Liver (tissue), 9 donors: ENCODE measurements around the gene SIGLEC7. TPM values are rescaled to one million over a fixed set of nuclear protein-coding genes. Genes with fewer than 3 reads are reported as not detected.

ENCODE experiments used
- DNase-seq: peaks from one replicate; pipeline ENCODE4 v3.0.0-alpha.2; 2017; ENCODE audit warnings: low spot score
- H3K27ac ChIP-seq, 2 donors: one replicate each; pipeline ENCODE4 v1.7.0; 2013; ENCODE audit warnings: inconsistent platforms in 2 of 2, low read length in 2 of 2, control low read depth in 1 of 2, low read depth in 1 of 2, mild to moderate bottlenecking in 1 of 2
- H3K27me3 ChIP-seq, 4 donors: one replicate each; pipeline versions ENCODE4 v1.6.1 to v1.7.0; 2013; ENCODE audit warnings: low read length in 3 of 4, inconsistent platforms in 1 of 4, mild to moderate bottlenecking in 1 of 4, moderate library complexity in 1 of 4; ENCODE audit not compliant: control insufficient read depth in 4 of 4, insufficient read depth in 4 of 4
- H3K36me3 ChIP-seq, 4 donors: one replicate each; pipeline versions ENCODE4 v1.6.1 to v1.7.0; 2013; ENCODE audit warnings: low read length in 3 of 4, mild to moderate bottlenecking in 3 of 4, low read depth in 1 of 4, moderate library complexity in 1 of 4; ENCODE audit not compliant: control insufficient read depth in 4 of 4, insufficient read depth in 3 of 4
- H3K4me1 ChIP-seq, 4 donors: one replicate each; pipeline versions ENCODE4 v1.6.1 to v1.7.0; 2013; ENCODE audit warnings: low read length in 3 of 4, mild to moderate bottlenecking in 3 of 4, moderate library complexity in 1 of 4; ENCODE audit not compliant: control insufficient read depth in 4 of 4, insufficient read depth in 4 of 4
- H3K4me3 ChIP-seq, 3 donors: one replicate each; pipeline versions ENCODE4 v1.6.1 to v1.7.0; 2013; ENCODE audit warnings: low read length in 3 of 3, control low read depth in 1 of 3, low read depth in 1 of 3, mild to moderate bottlenecking in 1 of 3
- H3K9ac ChIP-seq, 2 donors: one replicate each; pipeline ENCODE4 v1.7.0; 2013; ENCODE audit warnings: low read length in 2 of 2, mild to moderate bottlenecking in 2 of 2, moderate library complexity in 2 of 2, control low read depth in 1 of 2, low read depth in 1 of 2
- H3K9me3 ChIP-seq, 4 donors: one replicate each; pipeline versions ENCODE4 v1.6.1 to v1.7.0; 2013; ENCODE audit warnings: low read length in 3 of 4; ENCODE audit not compliant: control insufficient read depth in 4 of 4
- CTCF ChIP-seq: fragments of 150-350 bp; IDR thresholded peaks from 2 replicates; pipeline ENCODE4 v1.5.1; 2017; ENCODE audit warnings: improper control_type of control experiment, low read depth, low read length; ENCODE audit not compliant: missing input control
- FOXA2 ChIP-seq: IDR thresholded peaks from 2 replicates; pipeline ENCODE4 v1.6.1; 2016; ENCODE audit warnings: antibody characterized with exemption
- JUND ChIP-seq, 2 donors: IDR thresholded peaks; 2 replicates each; pipeline ENCODE4 v1.6.1; 2016; ENCODE audit warnings: antibody characterized with exemption in 2 of 2
- RAD21 ChIP-seq, 2 donors: IDR thresholded peaks; 2 replicates each; pipeline ENCODE4 v1.6.1; 2016; ENCODE audit warnings: antibody characterized with exemption in 2 of 2, mild to moderate bottlenecking in 2 of 2
- RXRA ChIP-seq, 2 donors: IDR thresholded peaks; 2 replicates each; pipeline ENCODE4 v1.6.1; 2017 to 2018; ENCODE audit warnings: antibody characterized with exemption in 2 of 2, mild to moderate bottlenecking in 1 of 2
- TAF1 ChIP-seq: conservative IDR thresholded peaks from 2 replicates; pipeline ENCODE4 v1.6.1; 2016; ENCODE audit warnings: antibody characterized with exemption, mild to moderate bottlenecking
- WGBS: extraction: QIAGEN DNeasy Blood & Tissue Kit; methylation state at CpG from one replicate; pipeline ENCODE4 v1.1.7; 2013; 5-methylcytosine and 5-hydroxymethylcytosine counted together
- polyA plus RNA-seq, 2 donors: library from polyadenylated mRNA; stranded (reverse) in 1 of 2; unstranded in 1 of 2; fragments of 200-250 nt in 1 of 2; fragments of >200 nt in 1 of 2; fragmentation: Nextera tagmentation in 1 of 2; extraction: Ambion mirVana in 1 of 2; gene quantifications; one replicate each; pipeline versions ENCODE4 v1.2.1 to v1.2.3, GENCODE V29; 2013 to 2015
- total RNA-seq, 2 donors: library from RNA; depleted of rRNA; stranded (reverse); fragments of >200 nt; gene quantifications; one replicate each; pipeline ENCODE4 v1.2.3, GENCODE V29; 2014
- donor health status: healthy.
- donor health status: healthy.
- donor health status: healthy.
- donor health status: healthy.
- donor health status: healthy.

SIGLEC7 gene
- total and polyA plus RNA-seq, 4 donors: 2.7 to 4.8 (median 3.9) TPM

DNA sequence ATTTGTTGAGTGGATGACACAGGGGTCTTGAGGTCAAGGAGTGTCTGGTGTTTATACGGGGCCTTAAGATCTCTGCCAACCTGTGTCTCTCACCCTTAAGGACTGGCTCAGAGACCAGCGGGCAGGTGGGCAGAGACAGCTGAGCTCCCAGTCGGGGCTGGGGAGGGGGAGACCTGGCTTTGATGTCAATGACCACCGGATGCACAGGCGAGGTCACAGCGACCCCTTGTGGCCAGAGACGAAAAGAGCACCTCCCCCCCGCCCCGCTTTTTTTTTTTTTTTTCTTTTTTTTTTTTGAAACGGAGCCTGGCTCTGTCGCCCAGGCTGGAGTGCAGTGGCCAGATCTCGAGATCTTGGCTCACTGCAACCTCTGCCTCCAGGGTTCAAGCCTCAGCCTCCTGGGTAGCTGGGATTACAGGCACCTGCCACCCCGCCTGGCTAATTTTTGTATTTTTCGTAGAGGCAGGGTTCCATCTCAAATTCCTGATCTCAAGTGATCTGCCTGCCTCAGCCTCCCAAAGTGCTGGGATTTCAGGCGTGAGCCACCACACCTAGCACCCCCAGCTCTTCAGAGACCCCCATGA lies 47.3 kb upstream of the SIGLEC7 start:
- H3K9me3 ChIP-seq: no peaks in the 10 kb centered on the region
- no peaks in the 10 kb centered on the region for H3K27me3 ChIP-seq
- no peak overlapping the region for H3K9ac ChIP-seq
- TF ChIP-seq RAD21 (IDR thresholded peaks at IDR 0.05): peak; percentile 23 to 48
- TF ChIP-seq TAF1: no peak
- TF ChIP-seq CTCF: peak; percentile 49
- no peaks in the 10 kb centered on the region for H3K4me1 ChIP-seq
- no peak overlapping the region for H3K27ac ChIP-seq
- H3K36me3 ChIP-seq: peaks cover 0 to 5% (median 0%) of the 10 kb centered on the region in 4 donors
- no peak for DNase-seq
- WGBS: 37% methylated on average over 15 of the region's 15 CpGs
- H3K4me3 ChIP-seq: no peak overlapping the region

- Histone ChIP-seq H3K27me3 (no peaks in the 10 kb centered on the region), H3K9ac (no peak overlapping the region), H3K4me3 (no peak overlapping the region), H3K27ac (no peak overlapping the region), H3K9me3 (no peaks in the 10 kb centered on the region), H3K4me1 (peaks cover 0 to 3% (median 0%) of the 10 kb centered on the region in 4 donors), H3K36me3 (peaks cover 0 to 8% (median 0%) of the 10 kb centered on the region in 4 donors)
- 91% methylated on average over 6 of the region's 6 CpGs for WGBS
- TF ChIP-seq RXRA (IDR thresholded peaks at IDR 0.05) (no peak), CTCF (no peak), FOXA2 (no peak), RAD21 (IDR thresholded peaks at IDR 0.05) (no peak)
- DNase-seq: no peak
These were observed 45.5 kb upstream of the SIGLEC7 start for GRCh38 chr19:51096473-51097165.

- DNase-seq: peak; percentile 78
- no peaks in the 10 kb centered on the region for H3K9me3 ChIP-seq
- H3K27ac ChIP-seq: no peak overlapping the region
- TF ChIP-seq JUND (IDR thresholded peaks at IDR 0.05) (no peak), CTCF (peak; percentile 49), RAD21 (IDR thresholded peaks at IDR 0.05) (peak in 1 of 2 donors; percentile 63)
- WGBS: 11% methylated on average over 8 of the region's 8 CpGs
- peaks cover 0 to 9% (median 1%) of the 10 kb centered on the region in 4 donors for H3K36me3 ChIP-seq
- no peak overlapping the region for H3K9ac ChIP-seq
- no peak overlapping the region for H3K4me3 ChIP-seq
- H3K4me1 ChIP-seq: peaks cover 0 to 3% (median 0%) of the 10 kb centered on the region in 4 donors
- H3K27me3 ChIP-seq: no peaks in the 10 kb centered on the region
These were observed 44.8 kb upstream of the SIGLEC7 start for GRCh38 chr19:51097166-51097738.
